Measurements from ENCODE around the gene CASTOR2. TPM values are rescaled to one million over a fixed set of nuclear protein-coding genes. Genes with fewer than 3 reads are reported as not detected.
A peak's percentile ranks its signal among the peaks of the same experiment; 100 is the strongest.

CASTOR2 gene
- total and polyA plus RNA-seq, 10 of the 15 experiments (the other 5 are each of a cell fraction or from before 2014, with no cell fraction given), result 0.18 to 1.1 (median 0.44) TPM; not detected in 4

DNA sequence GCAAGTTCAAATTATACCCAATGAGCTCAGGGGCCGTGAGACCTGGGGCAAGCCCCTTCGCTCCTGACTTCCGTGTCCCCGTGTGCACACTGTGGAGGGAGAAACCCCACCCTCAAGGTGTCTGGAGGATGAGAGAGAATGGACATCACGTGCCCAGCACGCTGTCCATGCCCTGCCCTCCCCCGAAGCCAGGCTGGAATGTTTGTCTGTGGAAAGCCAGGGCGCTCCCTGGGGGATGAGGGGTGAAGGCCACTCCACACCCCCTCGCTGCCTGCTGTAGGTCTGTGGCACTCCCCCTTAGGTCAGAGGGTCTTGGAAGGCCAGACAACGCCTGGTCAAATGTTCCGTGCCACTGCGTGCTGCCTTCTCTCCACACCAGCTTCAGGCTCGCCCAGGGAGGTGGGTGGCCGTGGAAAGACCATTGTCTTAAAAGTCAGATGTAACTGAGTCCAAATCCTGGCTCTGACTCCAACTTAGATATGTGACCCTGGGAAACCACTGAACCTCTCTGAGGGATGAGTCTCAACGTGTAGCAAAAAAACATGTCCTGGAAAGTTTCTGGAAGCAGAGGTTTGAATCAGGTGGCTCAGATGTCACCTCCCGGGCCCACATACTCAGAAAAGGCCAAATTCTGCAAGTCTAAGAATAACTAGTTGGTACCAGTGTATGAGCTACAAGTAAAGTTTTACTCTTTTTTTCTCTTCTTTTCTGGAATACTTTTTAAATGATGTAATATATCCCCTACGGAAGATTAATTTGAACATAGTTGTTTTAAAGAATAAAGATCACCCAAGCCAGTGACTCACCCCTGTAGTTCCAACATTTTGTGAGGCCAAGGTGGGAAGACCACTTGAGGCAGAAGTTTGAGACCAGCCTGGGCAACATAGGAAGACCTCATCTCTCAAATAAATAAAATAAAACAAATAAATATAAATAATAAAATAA is 84.2 kb downstream of the CASTOR2 start:
- Histone ChIP-seq H3K27ac (ENCODE audit: control insufficient read depth, insufficient read depth) (no peak overlapping the region), H3K36me3 (ENCODE audit: control insufficient read depth in 2 of 2, insufficient read depth in 2 of 2, low read length in 1 of 2) (peaks cover 9 to 16% of the 10 kb centered on the region in 2 experiments), H3K4me1 (ENCODE audit: control insufficient read depth, insufficient read depth, low read length) (no peaks in the 10 kb centered on the region), H3K27me3 (replicated peaks in 1 of 2; ENCODE audit: control insufficient read depth in 2 of 2, insufficient read depth in 2 of 2, low read length in 1 of 2) (no peaks in the 10 kb centered on the region), H3K79me2 (ENCODE audit: control insufficient read depth, insufficient read depth, low read length) (no peaks in the 10 kb centered on the region), H3K4me3 (no peak overlapping the region), H3K9ac (ENCODE audit: control insufficient read depth, insufficient read depth, low read length) (no peak overlapping the region), H3K9me3 (replicated peaks; ENCODE audit: control insufficient read depth, insufficient read depth, low read length) (no peaks in the 10 kb centered on the region), H3K4me2 (ENCODE audit: control insufficient read depth, insufficient read depth) (no peak overlapping the region), H4K20me1 (ENCODE audit: control insufficient read depth, insufficient read depth) (no peaks in the 10 kb centered on the region), H2AFZ (ENCODE audit: control insufficient read depth, low read depth, low read length) (no peak overlapping the region)
- no peak for FAIRE-seq
- intact Hi-C loops (cut with micrococcal nuclease; ENCODE audit: unreplicated experiment) (loop anchor here (5.0 kb wide), 1 partner anchor 631 kb away; no protein-coding TSS in a partner anchor), in situ Hi-C loops (cut with MboI) (no loop called here)
- ChIA-PET SMC1A (ENCODE audit: uncharacterized antibody, unreplicated experiment) (no interaction called here), CTCF (no interaction called here), POLR2A (no interaction called here), RAD21 (ENCODE audit: unreplicated experiment) (no interaction called here)
- DNase-seq (ENCODE audit: low read depth, low spot score), result no peak
- BruUV-seq (replicated peaks), result TSS peak; percentile 50
- 94% methylated on average over 17 of the region's 17 CpGs for WGBS (ENCODE audit: insufficient coverage, insufficient replicate concordance, low lambda C conversion rate, missing lambda C conversion rate)
- no peak for TF ChIP-seq POLR2AphosphoS2 (IDR thresholded peaks at IDR 0.05; ENCODE audit: low read depth, low read length)
- no peak for TF ChIP-seq IRF4 (IDR thresholded peaks at IDR 0.05; ENCODE audit: low read depth, low read length)
- TF ChIP-seq FOXK2 (IDR thresholded peaks at IDR 0.05), result no peak
- no peak for TF ChIP-seq JUNB (IDR thresholded peaks at IDR 0.05)
- TF ChIP-seq EZH2 (IDR thresholded peaks at IDR 0.05; ENCODE audit: borderline replicate concordance, control insufficient read depth, low read depth, low read length), result no peak
- no peak for TF ChIP-seq NFYA (IDR thresholded peaks at IDR 0.05; ENCODE audit: borderline replicate concordance, low read depth, low read length)
- TF ChIP-seq TCF3 (IDR thresholded peaks at IDR 0.05; ENCODE audit: borderline replicate concordance, insufficient read depth, low read depth, low read length), result no peak
- no peak for TF ChIP-seq SIN3A (IDR thresholded peaks at IDR 0.05; ENCODE audit: low read depth, low read length)
- no peak for TF ChIP-seq BMI1 (IDR thresholded peaks at IDR 0.05; ENCODE audit: borderline replicate concordance)
- ATAC-seq, result no peak

Measured in GM12878 (cell line).